Lower leg skin (tissue), 3 donors: ENCODE results near the gene COLGALT1.

Experiments used
- POLR2A ChIP-seq, 2 donors: fragments of 450-650 bp; IDR thresholded peaks; one replicate each; pipeline ENCODE4 v1.6.1; 2016 to 2017; ENCODE audit warnings: antibody characterized with exemption in 2 of 2, mild to moderate bottlenecking in 1 of 2, moderate library complexity in 1 of 2
- TF ChIP-seq, protein P1 (sequence below), 3 donors: fragments of 450-650 bp; IDR thresholded peaks; one replicate each; pipeline ENCODE4 v1.5.1; 2016; ENCODE audit warnings: antibody characterized with exemption in 3 of 3, mild to moderate bottlenecking in 3 of 3, moderate library complexity in 2 of 3

- TF ChIP-seq, protein P1, sequence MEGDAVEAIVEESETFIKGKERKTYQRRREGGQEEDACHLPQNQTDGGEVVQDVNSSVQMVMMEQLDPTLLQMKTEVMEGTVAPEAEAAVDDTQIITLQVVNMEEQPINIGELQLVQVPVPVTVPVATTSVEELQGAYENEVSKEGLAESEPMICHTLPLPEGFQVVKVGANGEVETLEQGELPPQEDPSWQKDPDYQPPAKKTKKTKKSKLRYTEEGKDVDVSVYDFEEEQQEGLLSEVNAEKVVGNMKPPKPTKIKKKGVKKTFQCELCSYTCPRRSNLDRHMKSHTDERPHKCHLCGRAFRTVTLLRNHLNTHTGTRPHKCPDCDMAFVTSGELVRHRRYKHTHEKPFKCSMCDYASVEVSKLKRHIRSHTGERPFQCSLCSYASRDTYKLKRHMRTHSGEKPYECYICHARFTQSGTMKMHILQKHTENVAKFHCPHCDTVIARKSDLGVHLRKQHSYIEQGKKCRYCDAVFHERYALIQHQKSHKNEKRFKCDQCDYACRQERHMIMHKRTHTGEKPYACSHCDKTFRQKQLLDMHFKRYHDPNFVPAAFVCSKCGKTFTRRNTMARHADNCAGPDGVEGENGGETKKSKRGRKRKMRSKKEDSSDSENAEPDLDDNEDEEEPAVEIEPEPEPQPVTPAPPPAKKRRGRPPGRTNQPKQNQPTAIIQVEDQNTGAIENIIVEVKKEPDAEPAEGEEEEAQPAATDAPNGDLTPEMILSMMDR (IDR thresholded peaks at IDR 0.05): no peak
- no peak for TF ChIP-seq POLR2A (IDR thresholded peaks at IDR 0.05)
Measured at GRCh38 chr19:17542042-17542441, 13.4 kb upstream of the COLGALT1 start.
